HepG2 (cell line): ENCODE measurements around the gene GNAZ. TPM values are rescaled to one million over a fixed set of nuclear protein-coding genes. Genes with fewer than 3 reads are reported as not detected.

ENCODE experiments used
- ATAC-seq: fragments of 200-7000 bp; cut with Tn5 transposase; 3 replicates; pipeline ENCODE4 v1.9.1; 2020; ENCODE audit warnings: mild to moderate bottlenecking, moderate library complexity
- BruUV-seq: library from RNA; stranded (reverse); fragments of 400-500 nt; replicated peaks from 2 replicates; lab custom pipeline; 2021; lab: Mats Ljungman, UMichigan
- CTCF ChIA-PET: fragments of 300-600 bp; formaldehyde crosslinking; extraction: SDS; loops from one replicate; lab custom pipeline; 2021; ENCODE audit warnings: low total read pairs, inconsistent platforms, low intra/inter-chr PET ratio; lab: Yijun Ruan, JAX
- POLR2A ChIA-PET: fragments of 350-600 bp; sonication (Branson Sonifier 250); formaldehyde crosslinking; loops from one replicate; lab custom pipeline; 2020; ENCODE audit warnings: antibody characterized with exemption, inconsistent platforms; lab: Yijun Ruan, JAX
- DNase-seq: peaks from one replicate; pipeline ENCODE4 v3.0.0-alpha.2; 2015; ENCODE audit warnings: low spot score
- FAIRE-seq: peaks from 3 replicates; lab custom pipeline; 2011; peaks lifted over from hg19 to GRCh38; lab: Jason Lieb, UNC
- H2AFZ ChIP-seq: one replicate; pipeline ENCODE4 v1.6.1; 2011; ENCODE audit warnings: low read length, inconsistent platforms
- H3K27ac ChIP-seq: fragments of 300-600 bp; 3 replicates; pipeline ENCODE4 v1.8.0; 2011; ENCODE audit warnings: mixed run types, mild to moderate bottlenecking, mixed read lengths, low read length, inconsistent platforms; ENCODE audit not compliant: insufficient read depth; ENCODE audit errors: extremely low read length
- H3K27me3 ChIP-seq, 2 experiments: fragments of 200-600 bp in 1 of 2; 2 replicates in 1 of 2; 3 replicates in 1 of 2; pipeline versions ENCODE4 v1.6.0 to v1.8.0; 2011; ENCODE audit warnings: low read length in 2 of 2, mild to moderate bottlenecking in 2 of 2, moderate library complexity in 2 of 2, inconsistent platforms in 1 of 2; ENCODE audit not compliant: insufficient read depth in 2 of 2, control insufficient read depth in 1 of 2
- H3K36me3 ChIP-seq, 2 experiments: fragments of 200-600 bp in 1 of 2; replicated peaks in 1 of 2; 2 replicates in 1 of 2; 3 replicates in 1 of 2; pipeline versions ENCODE4 v1.5.1 to v1.8.0; 2011; ENCODE audit warnings: low read length in 2 of 2, inconsistent platforms in 1 of 2; ENCODE audit not compliant: insufficient read depth in 2 of 2, control insufficient read depth in 1 of 2
- H3K4me1 ChIP-seq: 2 replicates; pipeline ENCODE4 v1.5.1; 2012; ENCODE audit warnings: low read length, inconsistent platforms; ENCODE audit not compliant: insufficient read depth
- H3K4me2 ChIP-seq: 2 replicates; pipeline ENCODE4 v1.6.0; 2011; ENCODE audit warnings: low read depth, low read length, inconsistent platforms
- H3K4me3 ChIP-seq, 3 experiments: fragments of 200-600 bp in 1 of 3; sonication (generic), shearing (Covaris generic) in 1 of 3; replicated peaks in 1 of 3; 2 replicates each; pipeline ENCODE4 v1.5.1; 2011 to 2016; ENCODE audit warnings: low read length in 3 of 3, inconsistent platforms in 2 of 3, low read depth in 2 of 3, mild to moderate bottlenecking in 2 of 3, control low read depth in 1 of 3, mixed read lengths in 1 of 3; ENCODE audit not compliant: insufficient read depth in 1 of 3
- H3K79me2 ChIP-seq: one replicate; pipeline ENCODE4 v1.6.1; 2011; ENCODE audit warnings: low read length, inconsistent platforms; ENCODE audit not compliant: insufficient read depth
- H3K9ac ChIP-seq: 2 replicates; pipeline ENCODE4 v1.6.0; 2011; ENCODE audit warnings: mild to moderate bottlenecking, low read depth, low read length, inconsistent platforms; ENCODE audit not compliant: insufficient read depth
- H3K9me3 ChIP-seq: 2 replicates; pipeline ENCODE4 v1.5.1; 2012; ENCODE audit warnings: mild to moderate bottlenecking, low read length
- H4K20me1 ChIP-seq: 2 replicates; pipeline ENCODE4 v1.6.0; 2011; ENCODE audit warnings: inconsistent platforms, mild to moderate bottlenecking, low read length, moderate library complexity; ENCODE audit not compliant: insufficient read depth
- FOXK1 ChIP-seq: sonication (generic); formaldehyde crosslinking; IDR thresholded peaks from 2 replicates; pipeline ENCODE4 v1.4.0; 2020; ENCODE audit warnings: low read depth, missing genetic modification reagents, borderline replicate concordance
- RFXAP ChIP-seq: sonication (generic); formaldehyde crosslinking; IDR thresholded peaks from 2 replicates; pipeline ENCODE4 v1.4.0; 2020; ENCODE audit warnings: missing genetic modification reagents, borderline replicate concordance
- U2AF1 ChIP-seq: fragments of 200-400 bp; formaldehyde crosslinking; optimal IDR thresholded peaks from 2 replicates; pipeline ENCODE3; 2017; ENCODE audit warnings: mild to moderate bottlenecking, low read depth, low read length
- ZFP41 ChIP-seq: sonication (generic); formaldehyde crosslinking; IDR thresholded peaks from 2 replicates; pipeline ENCODE4 v1.4.0; 2020; ENCODE audit warnings: mild to moderate bottlenecking, missing genetic modification reagents, borderline replicate concordance
- ZNF230 ChIP-seq: sonication (generic); formaldehyde crosslinking; IDR thresholded peaks from 2 replicates; pipeline ENCODE4 v1.4.0; 2020; ENCODE audit warnings: mild to moderate bottlenecking, missing genetic modification reagents
- ZNF547 ChIP-seq: sonication (generic); formaldehyde crosslinking; IDR thresholded peaks from 2 replicates; pipeline ENCODE4 v1.5.1; 2020; ENCODE audit warnings: mild to moderate bottlenecking, missing genetic modification reagents
- WGBS: methylation state at CpG from one replicate; pipeline ENCODE4 v1.1.6; 2017; ENCODE audit warnings: low lambda C conversion rate; 5-methylcytosine and 5-hydroxymethylcytosine counted together
- in situ Hi-C: cut with HindIII; loops from 2 replicates; pipeline ENCODE4 v1.10.0; 2017; ENCODE audit warnings: low pct_unique_long_range_greater_than_20kb; ENCODE audit not compliant: extremely low pct_ligation_motif_present
- intact Hi-C: fragments of 100-400 bp; cut with micrococcal nuclease; formaldehyde crosslinking; loops from one replicate; pipeline ENCODE4 v1.10.0; 2022; ENCODE audit not compliant: unreplicated experiment
- polyA plus RNA-seq, 8 experiments: library from polyadenylated mRNA; depleted of rRNA in 3 of 8; stranded (reverse) in 7 of 8; unstranded in 1 of 8; fragments of >200 nt; fragmentation: Illumina TruSeq in 4 of 8; extraction: Trizol in 4 of 8; gene quantifications; 2 replicates each; pipeline versions ENCODE4 v1.2.1 to v1.2.3, GENCODE V29; 2011 to 2016; ENCODE audit warnings: low read depth in 4 of 8, missing spikeins in 1 of 8, mixed read lengths in 1 of 8; ENCODE audit not compliant: insufficient read depth in 1 of 8
- total RNA-seq, 5 experiments: library from RNA; depleted of rRNA; stranded (reverse); fragments of >200 nt; fragmentation: Illumina TruSeq; extraction: Trizol; gene quantifications; 2 replicates each; pipeline ENCODE4 v1.2.3, GENCODE V29; 2016; ENCODE audit warnings: low read depth in 1 of 5

The GNAZ gene
- total and polyA plus RNA-seq, 2 of the 13 experiments (the other 11 are each of a cell fraction or from before 2014, with no cell fraction given): 11.4 to 22.3 TPM

DNA sequence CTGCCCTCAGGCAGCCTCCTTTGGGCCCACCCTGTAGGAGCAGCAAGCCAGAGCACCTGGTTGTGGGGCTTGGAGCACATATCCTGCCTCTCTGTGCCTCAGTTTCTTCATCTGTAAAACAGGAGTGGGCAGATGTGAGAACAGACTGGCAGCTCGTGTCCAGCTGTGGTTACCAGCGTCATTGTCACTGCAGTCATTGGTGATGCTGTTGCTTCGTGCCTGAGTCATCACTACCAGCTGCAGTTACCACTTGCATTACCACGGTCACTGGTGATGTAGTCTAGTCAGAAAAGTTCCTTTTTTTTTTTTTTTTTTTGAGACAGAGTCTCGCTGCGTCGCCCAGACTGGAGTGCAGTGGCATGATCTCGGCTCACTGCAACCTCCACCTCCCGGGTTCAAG is 51.1 kb downstream of the GNAZ start:
- no peaks in the 10 kb centered on the region for H4K20me1 ChIP-seq
- no peaks in the 10 kb centered on the region for H3K9me3 ChIP-seq
- no peak overlapping the region for H2AFZ ChIP-seq
- H3K36me3 ChIP-seq: peaks cover 2 to 4% of the 10 kb centered on the region in 2 experiments; a peak in 3 of 5 replicates
- ATAC-seq: no peak
- in situ Hi-C loops: loop anchor here (10.0 kb wide), 1 partner anchor 277 kb away; no protein-coding TSS in a partner anchor
- FAIRE-seq: no peak
- H3K27me3 ChIP-seq: no peaks in the 10 kb centered on the region
- no peak for TF ChIP-seq FOXK1 (CRISPR knock-in tag)
- no peak for DNase-seq
- ChIA-PET POLR2A (no interaction called here), CTCF (no interaction called here)
- H3K4me3 ChIP-seq: no peak overlapping the region
- intact Hi-C loops: loop anchor here (10.0 kb wide), 1 partner anchor 47 kb away; the partner anchor contains the start of gene GNAZ
- H3K79me2 ChIP-seq: no peaks in the 10 kb centered on the region
- H3K4me1 ChIP-seq: peaks cover 7% of the 10 kb centered on the region
- WGBS: 96% methylated on average over 7 of the region's 9 CpGs
- no peak overlapping the region for H3K27ac ChIP-seq
- no peak overlapping the region for H3K9ac ChIP-seq
- no peak overlapping the region for H3K4me2 ChIP-seq
- BruUV-seq: no TSS peak

DNA sequence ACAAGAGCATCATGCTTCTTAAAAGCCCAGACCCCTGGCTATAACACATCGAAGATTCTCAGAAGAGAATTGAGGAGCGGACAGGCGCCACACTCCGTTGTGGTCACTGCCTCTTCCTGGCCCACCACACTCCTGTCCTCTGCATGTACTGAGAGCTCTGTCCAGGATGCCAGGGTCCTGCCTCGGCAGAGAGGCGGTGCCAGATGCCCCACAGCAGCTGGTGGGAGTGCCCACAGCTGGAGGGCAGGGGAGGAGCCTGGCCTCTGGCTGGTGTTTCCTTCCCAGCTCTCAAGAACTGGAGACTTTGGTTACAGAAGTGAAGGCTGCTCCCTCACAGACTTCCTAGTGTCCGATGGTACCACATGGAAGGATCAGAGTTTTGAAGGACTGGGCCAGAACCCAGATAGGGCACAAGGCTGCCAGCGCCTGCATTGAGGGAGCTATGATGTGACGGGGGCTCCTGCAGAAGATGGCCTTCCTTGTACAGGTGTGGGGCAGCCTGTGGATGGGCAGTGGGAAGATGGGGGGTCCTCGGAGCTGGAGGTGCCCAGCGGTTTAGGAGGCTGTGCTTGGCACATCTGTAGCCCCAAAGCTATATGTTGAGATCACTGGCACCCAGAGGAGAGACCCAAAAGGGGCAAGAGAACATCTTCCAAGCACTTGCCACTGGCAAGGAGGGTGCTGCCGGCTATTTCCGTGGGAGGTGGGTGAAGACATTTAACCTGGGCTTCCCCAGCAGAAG is 52.1 kb downstream of the GNAZ start:
- no peak overlapping the region for H3K9ac ChIP-seq
- no TSS peak for BruUV-seq
- 85% methylated on average over 9 of the region's 13 CpGs for WGBS
- H3K27ac ChIP-seq: no peak overlapping the region
- peaks cover 7% of the 10 kb centered on the region for H3K4me1 ChIP-seq
- DNase-seq: no peak
- no peak for TF ChIP-seq ZNF230 (CRISPR knock-in tag)
- TF ChIP-seq ZFP41 (CRISPR knock-in tag): no peak
- TF ChIP-seq RFXAP (CRISPR knock-in tag): no peak
- no peak for TF ChIP-seq U2AF1
- no peak for TF ChIP-seq ZNF547 (CRISPR knock-in tag)
- no peak for ATAC-seq
- H3K9me3 ChIP-seq: no peaks in the 10 kb centered on the region
- intact Hi-C loops (loop anchor here (10.0 kb wide), 1 partner anchor 48 kb away; the partner anchor contains the start of gene GNAZ), in situ Hi-C loops (loop anchor here (10.0 kb wide), 1 partner anchor 278 kb away; no protein-coding TSS in a partner anchor)
- H4K20me1 ChIP-seq: no peaks in the 10 kb centered on the region
- H3K4me3 ChIP-seq: no peak overlapping the region
- CTCF ChIA-PET: no interaction called here
- no peak for FAIRE-seq
- no peaks in the 10 kb centered on the region for H3K79me2 ChIP-seq
- no peaks in the 10 kb centered on the region for H3K27me3 ChIP-seq
- POLR2A ChIA-PET: no interaction called here
- no peak overlapping the region for H2AFZ ChIP-seq
- H3K4me2 ChIP-seq: no peak overlapping the region
- H3K36me3 ChIP-seq: peaks cover 2 to 4% of the 10 kb centered on the region in 2 experiments; a peak in 3 of 5 replicates
